Fibroblast of lung (primary cell): ENCODE data around the gene C10orf71. TPM values are rescaled to one million over a fixed set of nuclear protein-coding genes. Genes with fewer than 3 reads are reported as not detected.

ENCODE experiments used
- DNase-seq, 2 donors: peaks; one replicate each; pipeline versions ENCODE4 v3.0.0 to v3.0.0-alpha.2; 2010; ENCODE audit warnings: low read depth in 2 of 2
- H2AFZ ChIP-seq: 2 replicates; pipeline ENCODE4 v1.5.1; 2012; ENCODE audit warnings: low read length, control low read depth, inconsistent platforms
- H3K27ac ChIP-seq: 2 replicates; pipeline ENCODE4 v1.5.1; 2011; ENCODE audit warnings: low read length, control low read depth; ENCODE audit not compliant: insufficient read depth
- H3K27me3 ChIP-seq: 2 replicates; pipeline ENCODE4 v1.5.1; 2011; ENCODE audit warnings: mild to moderate bottlenecking, low read length; ENCODE audit not compliant: control insufficient read depth, insufficient read depth
- H3K36me3 ChIP-seq: 2 replicates; pipeline ENCODE4 v1.5.1; 2011; ENCODE audit warnings: low read length; ENCODE audit not compliant: control insufficient read depth, insufficient read depth
- H3K4me1 ChIP-seq: 2 replicates; pipeline ENCODE4 v1.5.1; 2011; ENCODE audit warnings: low read length; ENCODE audit not compliant: control insufficient read depth, insufficient read depth; ENCODE audit errors: extremely low read depth
- H3K4me2 ChIP-seq: 2 replicates; pipeline ENCODE4 v1.5.1; 2011; ENCODE audit warnings: low read length, control low read depth; ENCODE audit not compliant: insufficient read depth; ENCODE audit errors: extremely low read depth
- H3K4me3 ChIP-seq, 4 experiments: fragments of 200-600 bp in 1 of 4; sonication (generic) in 1 of 4; replicated peaks in 1 of 4; 2 replicates each; pipeline ENCODE4 v1.5.1; 2011 to 2016; ENCODE audit warnings: low read length in 4 of 4, low read depth in 3 of 4, mild to moderate bottlenecking in 3 of 4, control low read depth in 2 of 4, inconsistent platforms in 1 of 4, mixed read lengths in 1 of 4; ENCODE audit not compliant: insufficient read depth in 1 of 4; ENCODE audit errors: control extremely low read depth in 1 of 4
- H3K79me2 ChIP-seq: 2 replicates; pipeline ENCODE4 v1.5.1; 2012; ENCODE audit warnings: mild to moderate bottlenecking, low read length, inconsistent platforms; ENCODE audit not compliant: control insufficient read depth, insufficient read depth
- H3K9ac ChIP-seq: 2 replicates; pipeline ENCODE4 v1.5.1; 2011; ENCODE audit warnings: mild to moderate bottlenecking, low read length, control low read depth; ENCODE audit not compliant: insufficient read depth
- H3K9me3 ChIP-seq: 2 replicates; pipeline ENCODE4 v1.5.1; 2012; ENCODE audit warnings: low read depth, low read length; ENCODE audit not compliant: control insufficient read depth, insufficient read depth
- H4K20me1 ChIP-seq: 2 replicates; pipeline ENCODE4 v1.5.1; 2011; ENCODE audit warnings: low read length; ENCODE audit not compliant: control insufficient read depth, insufficient read depth; ENCODE audit errors: extremely low read depth
- EZH2 ChIP-seq: IDR thresholded peaks from 2 replicates; pipeline ENCODE4 v1.5.1; 2012; ENCODE audit warnings: low read length, control low read depth, mild to moderate bottlenecking; ENCODE audit errors: missing control alignments
- polyA plus RNA-seq, 2 donors: library from polyadenylated mRNA; depleted of rRNA in 1 of 2; stranded (reverse) in 1 of 2; unstranded in 1 of 2; fragments of >200 nt; gene quantifications; 2 replicates each; pipeline ENCODE4 v1.2.1, GENCODE V29; 2011 to 2012; ENCODE audit warnings: missing spikeins in 1 of 2
- total RNA-seq: library from RNA; depleted of rRNA; stranded (reverse); fragments of >200 nt; gene quantifications from 2 replicates; pipeline ENCODE4 v1.2.1, GENCODE V29; 2014
- TF ChIP-seq, protein P1 (sequence below), 2 donors: IDR thresholded peaks in 1 of 2; conservative IDR thresholded peaks in 1 of 2; 1 replicate in 1 of 2; 2 replicates in 1 of 2; pipeline ENCODE4 v1.5.1; 2011 to 2012; ENCODE audit warnings: low read length in 2 of 2, control low read depth in 1 of 2, inconsistent platforms in 1 of 2, low read depth in 1 of 2, mild to moderate bottlenecking in 1 of 2

Gene C10orf71
- total and polyA plus RNA-seq, 2 donors (not counting 1 experiment from before 2014, with no cell fraction given), result not detected

DNA sequence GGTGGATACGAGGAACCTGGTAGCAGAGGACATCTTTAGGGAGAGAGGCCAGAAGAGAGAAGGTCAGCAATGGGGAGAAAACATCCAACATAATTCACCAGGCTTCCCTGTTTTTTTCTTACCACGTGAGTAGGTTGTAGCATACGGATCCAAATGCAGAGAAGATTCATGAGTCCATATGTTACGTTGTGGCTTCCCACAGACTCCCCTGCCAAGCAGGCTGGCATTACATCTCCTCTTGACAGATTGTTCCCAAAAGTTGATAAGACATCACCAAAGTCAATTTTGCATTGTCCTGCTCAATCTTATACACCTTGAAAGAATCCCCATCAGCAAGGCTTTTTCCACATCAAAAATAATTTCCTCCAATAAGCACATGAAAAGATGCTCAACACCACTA lies 57.2 kb downstream of the C10orf71 start:
- no peak overlapping the region for H3K9ac ChIP-seq
- H2AFZ ChIP-seq, result no peak overlapping the region
- no peak for DNase-seq
- H3K79me2 ChIP-seq, result no peaks in the 10 kb centered on the region
- no peak overlapping the region for H3K4me3 ChIP-seq
- TF ChIP-seq, protein P1, sequence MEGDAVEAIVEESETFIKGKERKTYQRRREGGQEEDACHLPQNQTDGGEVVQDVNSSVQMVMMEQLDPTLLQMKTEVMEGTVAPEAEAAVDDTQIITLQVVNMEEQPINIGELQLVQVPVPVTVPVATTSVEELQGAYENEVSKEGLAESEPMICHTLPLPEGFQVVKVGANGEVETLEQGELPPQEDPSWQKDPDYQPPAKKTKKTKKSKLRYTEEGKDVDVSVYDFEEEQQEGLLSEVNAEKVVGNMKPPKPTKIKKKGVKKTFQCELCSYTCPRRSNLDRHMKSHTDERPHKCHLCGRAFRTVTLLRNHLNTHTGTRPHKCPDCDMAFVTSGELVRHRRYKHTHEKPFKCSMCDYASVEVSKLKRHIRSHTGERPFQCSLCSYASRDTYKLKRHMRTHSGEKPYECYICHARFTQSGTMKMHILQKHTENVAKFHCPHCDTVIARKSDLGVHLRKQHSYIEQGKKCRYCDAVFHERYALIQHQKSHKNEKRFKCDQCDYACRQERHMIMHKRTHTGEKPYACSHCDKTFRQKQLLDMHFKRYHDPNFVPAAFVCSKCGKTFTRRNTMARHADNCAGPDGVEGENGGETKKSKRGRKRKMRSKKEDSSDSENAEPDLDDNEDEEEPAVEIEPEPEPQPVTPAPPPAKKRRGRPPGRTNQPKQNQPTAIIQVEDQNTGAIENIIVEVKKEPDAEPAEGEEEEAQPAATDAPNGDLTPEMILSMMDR (conservative IDR thresholded peaks at IDR 0.05 in 1 of 2, IDR thresholded peaks at IDR 0.05 in 1 of 2; ENCODE audit: low read depth in 1 of 2, low read length in 2 of 2), result no peak
- H3K36me3 ChIP-seq, result no peaks in the 10 kb centered on the region
- H3K9me3 ChIP-seq, result no peaks in the 10 kb centered on the region
- H3K27ac ChIP-seq, result no peak overlapping the region
- H3K4me2 ChIP-seq, result no peak overlapping the region
- H3K27me3 ChIP-seq, result no peaks in the 10 kb centered on the region
- H3K4me1 ChIP-seq, result no peaks in the 10 kb centered on the region
- no peaks in the 10 kb centered on the region for H4K20me1 ChIP-seq

DNA sequence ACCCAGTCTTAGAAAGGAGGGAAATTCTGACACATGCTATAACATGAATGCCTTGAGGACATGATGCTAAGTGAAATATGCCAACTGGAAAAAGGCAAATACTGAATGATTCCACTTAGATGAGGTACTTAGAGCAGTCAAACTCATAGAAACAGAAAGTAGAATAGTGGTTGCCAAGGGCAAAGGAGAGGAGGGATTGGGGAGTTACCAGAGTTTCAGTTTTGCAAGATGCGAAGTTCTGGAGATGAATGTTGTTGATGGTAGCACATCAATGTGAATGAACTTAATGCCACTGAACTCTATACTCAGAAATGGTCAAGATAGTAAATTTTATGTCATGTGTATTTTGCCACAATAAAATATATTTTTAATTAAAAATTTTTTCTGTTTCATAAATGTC lies 58.0 kb downstream of the C10orf71 start:
- TF ChIP-seq EZH2, result no peak
- TF ChIP-seq, protein P1 (conservative IDR thresholded peaks at IDR 0.05 in 1 of 2, IDR thresholded peaks at IDR 0.05 in 1 of 2; ENCODE audit: low read depth in 1 of 2, low read length in 2 of 2), result no peak
- Histone ChIP-seq H3K9ac (no peak overlapping the region), H3K27ac (no peak overlapping the region), H4K20me1 (no peaks in the 10 kb centered on the region), H3K79me2 (no peaks in the 10 kb centered on the region), H3K4me1 (no peaks in the 10 kb centered on the region), H3K36me3 (no peaks in the 10 kb centered on the region), H2AFZ (no peak overlapping the region), H3K4me3 (no peak overlapping the region), H3K9me3 (no peaks in the 10 kb centered on the region), H3K4me2 (no peak overlapping the region), H3K27me3 (no peaks in the 10 kb centered on the region)
- DNase-seq, result no peak

DNA sequence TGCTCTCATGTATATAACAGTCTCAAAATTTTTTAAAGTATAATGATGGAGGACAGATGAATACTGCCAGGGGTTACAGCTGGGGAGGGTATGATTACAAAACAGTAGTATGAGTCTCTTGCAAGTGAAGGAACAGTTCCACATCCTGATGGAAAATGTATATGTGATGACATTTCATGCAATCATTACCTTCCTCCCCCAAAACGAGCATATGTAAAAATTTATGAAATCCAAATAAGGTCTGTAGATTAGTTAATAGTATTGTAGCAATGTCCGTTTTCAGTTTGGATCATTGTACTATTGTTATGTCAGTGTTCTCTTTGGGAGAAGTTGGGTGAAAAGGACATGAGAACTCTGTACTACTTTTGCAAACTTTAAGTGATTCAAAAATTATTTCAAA lies 58.9 kb downstream of the C10orf71 start:
- Histone ChIP-seq H3K27ac (no peak overlapping the region), H3K9me3 (no peaks in the 10 kb centered on the region), H2AFZ (no peak overlapping the region), H3K4me3 (no peak overlapping the region), H3K4me2 (no peak overlapping the region), H3K9ac (no peak overlapping the region), H3K27me3 (no peaks in the 10 kb centered on the region), H4K20me1 (no peaks in the 10 kb centered on the region), H3K79me2 (no peaks in the 10 kb centered on the region), H3K4me1 (no peaks in the 10 kb centered on the region), H3K36me3 (no peaks in the 10 kb centered on the region)
- TF ChIP-seq, protein P1 (conservative IDR thresholded peaks at IDR 0.05 in 1 of 2, IDR thresholded peaks at IDR 0.05 in 1 of 2; ENCODE audit: low read depth in 1 of 2, low read length in 2 of 2), result no peak
- no peak for TF ChIP-seq EZH2
- DNase-seq, result no peak
